ENCODE measurements around the gene GPR107.
"Not testable (repeated sequence)": the region's sequence is repeated elsewhere in the genome, so short reads cannot be mapped to it uniquely, and the experiment has no call there.

Gene GPR107

GRCh38 chr9:130053504-130054324 lies at the start of gene GPR107:
Gene GPR107, plus strand, starts transcription at chr9:130053906. Its CDS starts 27 bp downstream, at chr9:130053933.
- DNase-seq: no peak

- DNase-seq: no peak
Measured at GRCh38 chr9:130003943-130004552, 49.7 kb upstream of the GPR107 start.

DNA sequence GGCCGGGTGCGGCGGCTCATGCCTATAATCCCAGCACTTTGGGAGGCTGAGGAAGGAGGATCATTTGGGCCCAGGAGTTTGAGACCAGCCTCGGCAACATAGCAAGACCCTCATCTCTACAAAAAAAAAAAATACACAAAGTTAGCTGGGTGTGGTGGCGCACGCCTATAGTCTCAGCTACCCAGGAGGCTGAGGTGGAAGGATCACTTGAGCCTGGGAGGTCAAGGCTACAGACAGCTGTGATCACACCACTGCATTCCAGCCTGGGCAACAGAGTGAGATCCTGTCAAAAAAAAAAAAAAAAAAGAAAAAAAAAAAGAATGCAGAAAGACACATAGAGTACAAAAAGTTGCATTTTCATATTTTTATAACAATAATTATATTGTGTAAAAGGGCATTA lies 46.8 kb upstream of the GPR107 start:
- DNase-seq: not testable (repeated sequence)

DNA sequence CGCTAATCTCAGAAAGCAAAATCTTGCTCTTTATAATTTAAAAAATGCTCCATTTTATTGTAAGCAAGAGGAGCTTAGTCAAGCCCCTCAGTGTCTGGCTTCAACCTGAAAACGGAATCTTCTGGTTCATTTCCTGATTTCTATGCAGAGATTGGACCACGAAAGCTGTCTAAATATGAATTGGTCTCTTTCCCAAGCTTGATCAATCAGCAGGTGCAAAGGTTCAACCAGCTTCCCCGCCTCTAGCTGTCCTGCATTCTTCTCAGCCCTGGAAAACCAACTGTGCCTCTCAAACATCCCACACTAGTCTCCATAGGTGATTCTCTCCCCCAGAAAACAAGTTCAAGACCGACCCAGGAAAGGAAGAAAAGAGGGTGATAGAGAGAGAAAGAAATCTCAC lies 45.2 kb upstream of the GPR107 start:
- no peak for DNase-seq

DNA sequence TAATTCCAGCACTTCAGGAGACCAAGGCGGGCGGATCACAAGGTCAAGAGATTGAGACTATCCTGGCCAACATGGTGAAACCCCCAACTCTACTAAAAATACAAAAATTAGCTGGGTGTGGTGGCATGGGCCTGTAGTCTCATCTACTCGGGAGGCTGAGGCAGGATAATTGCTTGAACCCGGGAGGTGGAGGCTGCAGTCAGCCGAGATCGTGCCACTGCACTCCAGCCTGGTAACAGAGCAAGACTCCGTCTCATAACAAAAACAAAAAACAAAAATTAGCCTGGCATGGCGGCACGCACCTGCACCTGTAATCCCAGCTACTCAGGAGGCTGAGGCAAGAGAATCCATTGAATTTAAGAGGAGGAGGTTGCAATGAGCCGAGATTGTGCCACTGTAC lies 44.2 kb upstream of the GPR107 start:
- DNase-seq: not testable (repeated sequence)

DNA sequence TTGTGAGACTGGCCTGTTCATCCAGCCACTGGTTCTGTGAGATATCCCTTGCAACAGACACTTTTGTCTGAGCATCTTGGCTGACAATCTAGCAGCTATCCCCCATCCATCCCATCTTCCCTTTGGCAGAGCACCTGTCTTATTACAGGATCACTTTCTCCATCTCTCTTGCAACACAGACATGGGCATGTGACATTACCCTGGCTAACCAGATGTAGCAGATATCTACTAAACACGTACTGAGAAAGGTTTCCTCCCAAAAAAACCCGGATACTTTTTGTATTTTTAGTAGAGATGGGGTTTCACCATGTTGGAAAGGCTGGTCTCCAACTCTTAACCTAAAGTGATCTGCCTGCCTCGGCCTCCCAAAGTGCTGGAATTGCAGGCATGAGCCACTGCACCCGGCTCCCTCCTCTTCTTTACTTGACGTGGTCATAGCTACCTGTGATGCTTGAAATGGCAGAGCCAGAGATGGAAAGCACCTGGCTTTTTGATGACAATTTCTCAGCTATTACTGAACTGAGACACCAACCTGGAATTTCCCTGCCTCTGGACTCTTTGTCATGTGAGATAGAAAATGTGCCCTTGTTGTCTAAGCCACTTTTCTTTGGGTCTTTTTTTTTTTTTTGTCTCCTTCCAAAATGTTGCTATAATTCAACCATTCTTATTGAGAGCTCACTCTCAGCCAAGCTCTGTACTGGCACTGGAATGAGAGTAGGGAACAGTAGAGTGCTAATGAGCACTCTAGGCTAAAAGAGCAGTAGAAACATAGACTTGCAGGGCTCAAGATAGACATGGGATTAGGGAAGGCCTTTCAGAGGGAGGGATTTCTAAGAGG lies 43.3 kb upstream of the GPR107 start:
- no peak for DNase-seq

GRCh38 chr9:130013326-130013725 lies 40.4 kb upstream of the GPR107 start:
- DNase-seq: no peak

DNA sequence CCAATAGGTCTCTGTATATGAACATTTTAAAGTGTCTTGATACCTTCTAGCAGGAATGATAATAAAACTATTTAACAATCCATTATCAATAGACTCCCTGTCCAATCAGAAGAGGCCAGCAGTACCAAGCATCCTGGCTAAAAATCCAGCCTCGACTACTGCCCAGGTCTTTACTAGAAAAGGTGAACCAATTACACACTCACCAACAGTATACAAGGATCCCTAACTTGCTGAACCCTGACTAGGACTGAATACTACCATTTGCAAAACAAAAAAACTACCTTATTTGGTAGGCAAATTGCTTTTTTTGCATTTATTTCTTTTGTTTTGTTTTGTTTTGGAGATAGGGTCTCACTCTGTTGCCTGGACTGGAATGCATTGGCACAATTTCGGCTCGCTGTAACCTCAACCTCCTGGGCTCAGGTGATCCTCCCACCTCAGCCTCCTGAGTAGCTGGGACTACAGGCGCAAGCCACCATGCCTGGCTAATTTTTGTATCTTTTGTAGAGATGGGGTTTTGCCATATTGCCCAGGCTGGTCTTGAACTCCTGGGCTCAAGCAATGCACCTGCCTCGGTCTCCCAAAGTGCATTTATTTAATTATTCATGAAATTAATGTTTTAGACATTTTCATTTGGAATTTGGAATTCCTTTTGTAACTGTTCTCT lies 38.2 kb upstream of the GPR107 start:
- DNase-seq: no peak

GRCh38 chr9:130017076-130017475 lies 36.6 kb upstream of the GPR107 start:
- no peak for DNase-seq

DNA sequence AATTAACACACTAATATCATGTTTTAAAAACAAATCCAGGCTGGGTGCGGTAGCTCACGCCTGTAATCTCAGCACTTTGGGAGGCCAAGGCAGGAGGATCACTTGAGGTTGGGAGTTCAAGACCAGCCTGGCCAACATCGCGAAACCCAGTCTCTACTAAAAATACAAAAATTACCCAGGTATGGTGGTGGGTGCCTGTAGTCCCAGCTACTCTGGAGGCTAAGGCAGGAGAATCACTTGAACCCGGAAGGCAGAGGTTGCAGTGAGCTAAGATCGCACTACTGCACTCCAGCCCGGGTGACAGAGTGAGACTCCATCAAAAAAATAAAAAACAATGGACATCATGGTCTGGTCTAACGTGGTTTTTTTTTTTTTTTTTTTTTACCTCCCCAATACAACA lies 36.2 kb upstream of the GPR107 start:
- not testable (repeated sequence) for DNase-seq

- DNase-seq: no peak
Measured at GRCh38 chr9:130018265-130018664, 35.4 kb upstream of the GPR107 start.

GRCh38 chr9:130020618-130021017 lies 33.1 kb upstream of the GPR107 start:
- no peak for DNase-seq

GRCh38 chr9:130021123-130021522 lies 32.6 kb upstream of the GPR107 start:
- DNase-seq: no peak

GRCh38 chr9:130021842-130022241 lies 31.9 kb upstream of the GPR107 start:
- not testable (repeated sequence) for DNase-seq

- DNase-seq: no peak
Measured at GRCh38 chr9:130022566-130023143, 31.1 kb upstream of the GPR107 start.

DNA sequence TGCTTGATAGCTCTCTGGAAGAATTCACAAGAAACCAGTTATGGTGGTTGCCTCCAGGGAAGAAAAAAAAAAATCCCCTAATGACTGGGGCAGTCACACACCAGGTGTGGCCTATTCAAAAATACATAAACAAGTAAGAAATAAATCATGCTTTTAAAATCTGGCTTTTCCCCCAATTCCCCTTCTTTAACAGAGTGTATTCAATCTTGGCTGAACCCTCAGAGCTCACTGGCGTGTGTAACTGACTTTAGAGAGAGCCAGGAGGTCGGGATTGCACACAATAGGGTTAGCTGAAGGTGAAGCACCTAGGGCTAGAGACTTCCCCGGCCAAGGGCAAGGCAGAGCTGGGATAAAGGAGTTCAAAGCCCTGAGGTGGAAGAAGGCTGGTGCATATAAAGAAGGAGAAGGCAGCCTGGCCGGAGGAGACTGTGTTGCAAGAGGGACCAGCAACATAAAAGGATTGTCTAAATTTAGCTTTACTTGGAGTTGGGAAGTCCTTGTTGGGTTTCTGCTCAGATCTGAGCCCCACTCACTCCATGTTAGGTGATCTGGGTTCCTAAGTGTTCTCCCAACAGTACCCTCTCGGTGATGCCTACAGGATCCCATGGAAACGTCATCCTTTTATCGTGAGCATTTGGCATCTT lies 30.4 kb upstream of the GPR107 start:
- no peak for DNase-seq

- DNase-seq: no peak
Measured at GRCh38 chr9:130023994-130024596, 29.6 kb upstream of the GPR107 start.

GRCh38 chr9:130024597-130024994 lies 29.1 kb upstream of the GPR107 start:
- no peak for DNase-seq

DNA sequence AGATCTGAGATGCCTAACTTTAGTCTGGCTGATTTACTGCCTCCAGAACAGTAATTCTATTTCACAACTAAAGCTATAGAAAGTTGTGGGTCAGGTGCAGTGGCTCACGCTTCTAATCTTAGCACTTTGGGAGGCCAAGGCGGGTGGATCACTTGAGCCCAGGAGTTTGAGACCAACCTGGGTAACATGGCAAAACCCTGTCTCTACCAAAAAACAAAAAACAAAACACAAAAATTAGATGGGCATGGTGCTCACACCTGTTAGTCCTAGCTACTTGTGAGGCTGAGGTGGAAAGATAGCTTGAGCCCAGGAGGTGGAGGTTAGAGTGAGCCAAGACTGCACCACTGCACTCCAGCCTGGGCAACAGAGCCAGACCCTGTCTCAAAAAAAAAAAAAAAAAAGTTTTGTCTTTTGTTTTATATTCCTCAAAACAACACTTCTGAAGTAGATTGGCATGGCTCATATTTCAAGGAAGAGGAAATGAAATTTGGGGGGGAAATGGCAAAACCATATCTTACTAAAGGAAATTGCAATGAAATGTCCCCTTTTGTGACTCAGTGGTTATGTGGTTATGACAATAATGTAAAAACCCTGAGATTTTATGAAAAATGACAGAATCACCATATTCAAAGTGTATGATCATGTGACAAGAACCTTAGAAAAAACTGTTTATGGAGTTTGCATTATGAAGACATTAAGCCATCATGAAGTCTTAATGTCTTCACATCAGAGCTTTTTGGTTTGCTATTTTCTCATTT lies 26.9 kb upstream of the GPR107 start:
- no peak for DNase-seq

DNA sequence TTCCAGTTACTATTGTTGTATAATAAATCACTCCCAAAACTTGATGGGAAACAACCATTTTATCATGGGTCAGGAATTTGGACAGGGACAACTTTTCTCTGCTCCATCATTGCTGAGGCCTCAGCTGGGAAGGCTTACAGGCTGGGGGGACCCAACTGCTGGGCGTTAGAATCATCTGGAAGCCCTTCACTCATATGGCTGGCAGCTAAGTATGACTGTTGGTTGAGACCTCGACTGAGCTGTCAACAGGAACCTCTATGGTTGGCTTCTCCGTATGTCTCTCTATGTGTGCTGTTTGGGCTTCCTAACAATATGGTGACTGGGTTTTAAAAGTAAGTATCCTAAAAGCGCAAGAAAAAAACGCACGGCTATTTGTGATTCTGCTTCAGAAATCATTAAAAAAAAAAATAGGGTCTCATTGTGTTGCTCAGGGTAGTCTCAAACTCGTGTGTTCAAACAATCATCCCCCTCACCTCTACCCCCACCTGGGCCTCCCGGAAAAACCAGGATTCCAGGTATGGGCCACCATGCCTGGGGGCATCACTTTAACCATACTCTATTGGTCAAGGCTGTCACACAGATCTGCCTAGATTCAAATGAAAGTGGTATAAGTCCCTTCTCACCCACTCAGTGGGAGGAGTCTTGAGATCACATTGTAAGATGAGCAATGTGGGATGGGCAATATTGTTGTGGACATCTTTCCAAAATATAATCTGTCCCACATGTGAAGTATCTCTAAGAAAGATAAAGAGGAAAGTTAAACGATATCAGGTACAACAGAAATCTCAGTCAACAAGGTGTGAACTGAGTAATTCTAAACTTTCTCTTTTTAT lies 26.0 kb upstream of the GPR107 start:
- no peak for DNase-seq
